OCI-LY1 (cell line): ENCODE measurements around the gene EEF1G.
"Not testable (repeated sequence)": the region's sequence is repeated elsewhere in the genome, so short reads cannot be mapped to it uniquely, and the experiment has no call there.

Source experiments
- H2AFZ ChIP-seq: fragments of 200-600 bp; sonication (generic), shearing (Covaris generic); 2 replicates; pipeline ENCODE4 v1.6.0; 2014; ENCODE audit warnings: antibody characterized with exemption, mild to moderate bottlenecking, low read length
- H3F3A ChIP-seq: fragments of 200-600 bp; sonication (generic), shearing (Covaris generic); 2 replicates; pipeline ENCODE4 v1.6.0; 2014; ENCODE audit warnings: mild to moderate bottlenecking, antibody characterized with exemption, low read length, moderate library complexity; ENCODE audit not compliant: insufficient read depth
- H3K27ac ChIP-seq: fragments of 200-600 bp; sonication (generic); 2 replicates; pipeline ENCODE4 v1.5.1; 2014; ENCODE audit warnings: low read length, mixed run types, mild to moderate bottlenecking, low read depth; ENCODE audit not compliant: poor library complexity, severe bottlenecking
- H3K27me3 ChIP-seq: fragments of 200-600 bp; sonication (generic); 2 replicates; pipeline ENCODE4 v1.6.0; 2014; ENCODE audit warnings: antibody characterized with exemption, mild to moderate bottlenecking, low read length, moderate library complexity; ENCODE audit not compliant: insufficient read depth
- H3K36me3 ChIP-seq: fragments of 200-600 bp; sonication (generic); 2 replicates; pipeline ENCODE4 v1.6.1; 2014; ENCODE audit warnings: mild to moderate bottlenecking, antibody characterized with exemption, low read length, moderate library complexity, mixed read lengths; ENCODE audit not compliant: insufficient read depth
- H3K4me1 ChIP-seq: fragments of 200-600 bp; sonication (generic); 2 replicates; pipeline ENCODE4 v1.5.1; 2014; ENCODE audit warnings: mild to moderate bottlenecking, low read length, moderate library complexity; ENCODE audit not compliant: insufficient read depth, severe bottlenecking
- H3K4me2 ChIP-seq: fragments of 200-600 bp; sonication (generic), shearing (Covaris generic); 2 replicates; pipeline ENCODE4 v1.6.1; 2014; ENCODE audit warnings: low read length
- H3K4me3 ChIP-seq: fragments of 200-600 bp; sonication (generic); 2 replicates; pipeline ENCODE4 v1.5.1; 2014; ENCODE audit warnings: low read length, low read depth, mild to moderate bottlenecking, mixed read lengths; ENCODE audit not compliant: poor library complexity, severe bottlenecking
- H3K79me2 ChIP-seq: fragments of 200-600 bp; shearing (Covaris generic); 2 replicates; pipeline ENCODE4 v1.6.1; 2016; ENCODE audit warnings: mixed run types, low read length, mixed read lengths; ENCODE audit not compliant: insufficient read depth
- H3K9ac ChIP-seq: fragments of 200-600 bp; sonication (generic), shearing (Covaris generic); 2 replicates; pipeline ENCODE4 v1.6.1; 2014; ENCODE audit warnings: mild to moderate bottlenecking, low read length, mixed read lengths
- H3K9me2 ChIP-seq: fragments of 200-600 bp; sonication (generic), shearing (Covaris generic); 2 replicates; pipeline ENCODE4 v1.6.1; 2014; ENCODE audit warnings: low read depth, mild to moderate bottlenecking, low read length, mixed read lengths
- H3K9me3 ChIP-seq: fragments of 200-600 bp; shearing (Covaris generic); 2 replicates; pipeline ENCODE4 v1.6.1; 2014; ENCODE audit warnings: low read length, mixed read lengths
- H4K20me1 ChIP-seq: fragments of 200-600 bp; sonication (generic), shearing (Covaris generic); 2 replicates; pipeline ENCODE4 v1.6.0; 2016; ENCODE audit warnings: mild to moderate bottlenecking, low read length; ENCODE audit not compliant: insufficient read depth
- EZH2 ChIP-seq: fragments of 200-600 bp; sonication (generic), shearing (Covaris generic); IDR thresholded peaks from 2 replicates; pipeline ENCODE4 v1.8.0; 2017; ENCODE audit warnings: borderline replicate concordance, mixed run types, mild to moderate bottlenecking, antibody characterized with exemption, low read length, moderate library complexity, mixed read lengths
- TF ChIP-seq, protein P1 (sequence below): fragments of 200-600 bp; sonication (generic), shearing (Covaris generic); IDR thresholded peaks from 2 replicates; pipeline ENCODE4 v1.5.1; 2017; ENCODE audit warnings: mild to moderate bottlenecking, antibody characterized with exemption, low read length, moderate library complexity, mixed read lengths

The EEF1G gene

DNA sequence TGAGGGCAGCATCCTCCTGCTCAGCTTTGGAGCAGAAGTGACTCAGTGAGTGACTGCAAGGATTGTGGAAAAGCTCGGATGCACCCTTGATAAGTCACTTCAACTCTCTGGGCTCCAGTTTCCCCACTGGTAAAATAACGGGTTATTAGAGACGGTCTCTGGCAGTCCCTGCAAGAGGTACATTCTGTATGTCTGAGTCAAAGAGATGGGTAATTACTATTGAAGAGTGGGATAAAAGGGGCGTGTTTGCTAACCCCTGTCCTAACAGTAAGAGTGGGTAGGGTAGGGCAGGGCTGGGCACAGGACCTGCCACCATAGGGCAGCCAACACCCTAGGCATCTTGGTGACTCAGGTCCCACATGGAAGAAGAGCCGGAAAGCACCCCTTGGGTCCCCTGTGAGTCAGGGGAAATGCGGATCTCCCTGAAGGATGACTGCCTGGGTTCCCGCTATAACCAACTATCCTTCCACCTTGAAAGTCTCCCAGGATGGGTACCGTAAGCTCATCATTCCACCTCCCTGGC, 19.8 kb downstream of the EEF1G start:
- H3F3A ChIP-seq = no peaks in the 10 kb centered on the region; the same call in 1 of the 2 replicates
- no peak overlapping the region for H3K4me3 ChIP-seq
- no peaks in the 10 kb centered on the region for H3K79me2 ChIP-seq
- H3K27ac ChIP-seq = no peak overlapping the region
- no peak overlapping the region for H3K9ac ChIP-seq
- no peaks in the 10 kb centered on the region for H3K9me2 ChIP-seq
- H3K9me3 ChIP-seq = no peaks in the 10 kb centered on the region
- no peaks in the 10 kb centered on the region for H4K20me1 ChIP-seq
- H3K4me2 ChIP-seq = no peak overlapping the region
- TF ChIP-seq, protein P1, sequence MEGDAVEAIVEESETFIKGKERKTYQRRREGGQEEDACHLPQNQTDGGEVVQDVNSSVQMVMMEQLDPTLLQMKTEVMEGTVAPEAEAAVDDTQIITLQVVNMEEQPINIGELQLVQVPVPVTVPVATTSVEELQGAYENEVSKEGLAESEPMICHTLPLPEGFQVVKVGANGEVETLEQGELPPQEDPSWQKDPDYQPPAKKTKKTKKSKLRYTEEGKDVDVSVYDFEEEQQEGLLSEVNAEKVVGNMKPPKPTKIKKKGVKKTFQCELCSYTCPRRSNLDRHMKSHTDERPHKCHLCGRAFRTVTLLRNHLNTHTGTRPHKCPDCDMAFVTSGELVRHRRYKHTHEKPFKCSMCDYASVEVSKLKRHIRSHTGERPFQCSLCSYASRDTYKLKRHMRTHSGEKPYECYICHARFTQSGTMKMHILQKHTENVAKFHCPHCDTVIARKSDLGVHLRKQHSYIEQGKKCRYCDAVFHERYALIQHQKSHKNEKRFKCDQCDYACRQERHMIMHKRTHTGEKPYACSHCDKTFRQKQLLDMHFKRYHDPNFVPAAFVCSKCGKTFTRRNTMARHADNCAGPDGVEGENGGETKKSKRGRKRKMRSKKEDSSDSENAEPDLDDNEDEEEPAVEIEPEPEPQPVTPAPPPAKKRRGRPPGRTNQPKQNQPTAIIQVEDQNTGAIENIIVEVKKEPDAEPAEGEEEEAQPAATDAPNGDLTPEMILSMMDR = no peak
- TF ChIP-seq EZH2 = no peak
- peaks cover 40% of the 10 kb centered on the region for H3K36me3 ChIP-seq
- H3K27me3 ChIP-seq = peaks cover 4% of the 10 kb centered on the region; the same call in 1 of the 2 replicates
- peaks cover 55% of the 10 kb centered on the region for H3K4me1 ChIP-seq
- H2AFZ ChIP-seq = no peak overlapping the region

DNA sequence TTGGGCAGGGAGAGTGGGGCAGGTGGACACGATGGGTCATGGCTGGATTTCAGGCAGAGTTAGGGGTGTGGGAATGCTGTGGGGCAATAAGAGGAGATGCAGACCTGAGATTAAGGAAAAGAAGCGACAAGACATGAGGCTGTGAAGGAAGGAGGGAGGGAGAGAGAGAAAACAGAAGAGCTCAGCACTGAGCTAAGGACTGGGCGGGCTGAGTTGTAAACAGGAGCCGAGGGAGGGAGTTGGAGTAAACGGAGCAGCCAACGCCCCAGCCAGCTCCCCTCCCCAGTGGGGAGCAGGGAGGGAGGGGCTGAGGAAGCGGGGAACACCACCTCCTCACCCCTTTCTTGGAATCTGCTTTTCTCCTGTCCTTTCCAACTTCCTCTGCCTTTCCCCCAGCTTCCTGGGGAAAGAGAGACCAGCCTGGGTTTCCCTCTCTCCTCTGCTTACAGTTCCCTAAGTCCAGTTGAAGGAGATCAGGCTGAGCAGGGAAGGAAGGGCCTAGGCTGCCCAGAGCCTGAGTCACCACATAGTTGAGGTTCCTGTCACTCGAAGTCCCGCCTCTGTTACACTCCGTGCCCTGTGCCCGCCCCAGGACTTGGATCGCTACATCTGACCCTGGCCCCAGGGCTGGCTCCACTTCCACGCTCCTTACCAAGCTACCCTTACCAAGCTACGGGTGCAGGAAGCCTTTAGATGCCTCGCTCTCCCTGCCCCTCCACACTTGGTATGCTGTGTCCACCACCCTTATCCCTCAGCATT, 20.4 kb downstream of the EEF1G start:
- Histone ChIP-seq H2AFZ (no peak overlapping the region), H3K4me1 (peaks cover 55% of the 10 kb centered on the region), H3K27ac (no peak overlapping the region), H3K36me3 (peaks cover 33% of the 10 kb centered on the region), H3F3A (no peaks in the 10 kb centered on the region; the same call in 1 of the 2 replicates), H3K9me3 (no peaks in the 10 kb centered on the region), H3K4me2 (no peak overlapping the region), H3K79me2 (no peaks in the 10 kb centered on the region), H3K9me2 (no peaks in the 10 kb centered on the region), H3K4me3 (no peak overlapping the region), H3K9ac (no peak overlapping the region), H4K20me1 (no peaks in the 10 kb centered on the region), H3K27me3 (peaks cover 4% of the 10 kb centered on the region; the same call in 1 of the 2 replicates)
- no peak for TF ChIP-seq EZH2
- TF ChIP-seq, protein P1 = no peak

DNA sequence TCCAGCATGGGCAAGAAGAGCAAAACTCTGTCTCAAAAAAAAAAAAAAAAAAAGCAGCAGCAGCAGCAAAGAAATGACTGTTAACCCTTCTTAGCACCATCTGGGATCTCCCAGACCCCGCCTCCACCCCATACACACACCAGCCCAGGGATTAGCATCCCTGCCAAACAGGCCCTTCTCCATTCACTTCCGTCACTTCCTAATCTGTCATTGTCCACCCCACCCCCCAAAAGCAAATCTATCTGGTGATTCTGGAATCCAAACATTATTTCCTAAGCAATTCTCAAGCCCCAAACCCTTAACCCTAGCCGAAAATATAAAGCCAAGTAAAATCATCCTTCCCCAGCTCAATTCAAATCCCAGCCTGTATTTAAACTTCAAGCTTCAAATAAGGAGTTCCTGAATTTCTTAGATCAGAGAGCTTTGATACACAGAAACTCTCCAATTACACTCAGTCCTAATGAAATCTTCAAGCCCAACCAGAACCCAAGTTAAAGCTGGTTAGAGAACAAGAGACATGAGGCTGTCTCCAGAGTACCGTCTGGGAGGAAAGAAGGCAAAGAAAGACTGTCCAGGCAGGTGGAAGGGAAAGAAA, 21.1 kb downstream of the EEF1G start:
- Histone ChIP-seq H3K79me2 (no peaks in the 10 kb centered on the region), H3K4me2 (no peak overlapping the region), H3K4me3 (no peak overlapping the region), H2AFZ (no peak overlapping the region), H3K36me3 (peaks cover 27% of the 10 kb centered on the region), H3K9me2 (no peaks in the 10 kb centered on the region), H3K9me3 (no peaks in the 10 kb centered on the region), H3K27ac (no peak overlapping the region), H4K20me1 (no peaks in the 10 kb centered on the region), H3K27me3 (peaks cover 4% of the 10 kb centered on the region; the same call in 1 of the 2 replicates), H3K9ac (no peak overlapping the region), H3F3A (no peaks in the 10 kb centered on the region; the same call in 1 of the 2 replicates), H3K4me1 (peaks cover 51% of the 10 kb centered on the region)
- TF ChIP-seq, protein P1 = no peak
- TF ChIP-seq EZH2 = no peak

DNA sequence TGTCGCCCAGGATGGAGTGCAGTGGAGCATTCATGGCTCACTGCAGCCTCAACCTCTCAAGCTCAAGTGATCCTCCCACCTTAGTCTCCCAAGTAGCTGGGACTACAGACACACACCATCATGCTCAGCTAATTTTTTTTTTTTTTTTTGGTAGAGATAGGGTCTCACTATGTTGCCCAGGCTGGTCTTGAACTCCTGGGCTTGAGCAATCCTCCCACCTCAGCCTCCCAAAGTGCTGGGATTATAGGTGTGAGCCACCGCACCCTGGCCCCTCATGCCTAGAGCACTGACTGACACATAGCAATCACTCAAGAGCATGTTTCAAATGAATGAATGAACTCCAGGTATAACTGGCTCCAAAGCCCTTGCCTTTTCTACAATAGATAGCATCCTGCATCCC, 23.2 kb downstream of the EEF1G start:
- not testable (repeated sequence) for H3F3A ChIP-seq, H2AFZ ChIP-seq, H3K79me2 ChIP-seq, H3K27me3 ChIP-seq, H3K4me3 ChIP-seq, H3K9me3 ChIP-seq, H3K4me2 ChIP-seq, H3K27ac ChIP-seq, H3K9me2 ChIP-seq, H4K20me1 ChIP-seq, H3K9ac ChIP-seq
- Histone ChIP-seq H3K4me1 (peaks cover 30% of the 10 kb centered on the region), H3K36me3 (peaks cover 12% of the 10 kb centered on the region)
